ENCODE results near the gene KIFC3. TPM values are rescaled to one million over a fixed set of nuclear protein-coding genes. Genes with fewer than 3 reads are reported as not detected.
"Not testable (repeated sequence)": the region's sequence is repeated elsewhere in the genome, so short reads cannot be mapped to it uniquely, and the experiment has no call there.

KIFC3 gene
- polyA plus RNA-seq, 1 donor: 55.0 TPM

GRCh38 chr16:57723170-57723569 lies 79.1 kb downstream of the KIFC3 start:
- no peak for DNase-seq

DNA sequence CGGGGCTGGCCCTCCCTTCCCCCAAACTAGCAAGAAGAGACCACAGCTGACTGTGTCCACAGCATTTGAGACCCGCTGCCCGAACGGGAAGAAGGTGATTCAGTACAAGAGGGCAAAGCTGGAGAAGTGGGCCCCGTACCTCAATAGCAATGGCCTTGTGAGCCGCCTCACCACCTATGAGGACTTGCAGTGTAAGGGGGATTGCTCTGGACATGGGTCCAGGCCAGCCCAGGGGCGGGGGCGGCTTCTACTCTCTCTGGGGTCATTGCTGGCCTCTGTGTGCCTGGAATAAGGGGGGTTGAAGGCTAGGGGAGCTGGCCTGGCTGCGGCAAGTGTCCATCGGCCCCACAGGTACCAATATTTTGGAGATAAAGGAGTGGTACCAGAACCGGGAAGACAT lies 79.6 kb downstream of the KIFC3 start:
- DNase-seq: no peak

DNA sequence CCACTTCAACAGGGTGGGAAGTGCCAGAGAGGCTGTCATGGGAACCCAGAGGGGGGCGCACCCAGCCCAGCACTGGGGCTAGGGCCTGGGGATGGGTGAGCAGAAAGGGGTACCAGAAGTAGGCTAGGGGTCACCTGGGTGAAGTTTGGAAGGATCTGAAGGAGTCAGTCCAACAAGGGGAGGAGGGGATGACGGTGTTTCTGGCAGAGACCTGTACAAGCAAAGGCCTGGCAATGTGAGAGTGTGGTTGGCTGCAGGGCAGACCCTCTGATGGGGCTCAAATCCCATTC lies 80.1 kb downstream of the KIFC3 start:
- no peak for DNase-seq

DNA sequence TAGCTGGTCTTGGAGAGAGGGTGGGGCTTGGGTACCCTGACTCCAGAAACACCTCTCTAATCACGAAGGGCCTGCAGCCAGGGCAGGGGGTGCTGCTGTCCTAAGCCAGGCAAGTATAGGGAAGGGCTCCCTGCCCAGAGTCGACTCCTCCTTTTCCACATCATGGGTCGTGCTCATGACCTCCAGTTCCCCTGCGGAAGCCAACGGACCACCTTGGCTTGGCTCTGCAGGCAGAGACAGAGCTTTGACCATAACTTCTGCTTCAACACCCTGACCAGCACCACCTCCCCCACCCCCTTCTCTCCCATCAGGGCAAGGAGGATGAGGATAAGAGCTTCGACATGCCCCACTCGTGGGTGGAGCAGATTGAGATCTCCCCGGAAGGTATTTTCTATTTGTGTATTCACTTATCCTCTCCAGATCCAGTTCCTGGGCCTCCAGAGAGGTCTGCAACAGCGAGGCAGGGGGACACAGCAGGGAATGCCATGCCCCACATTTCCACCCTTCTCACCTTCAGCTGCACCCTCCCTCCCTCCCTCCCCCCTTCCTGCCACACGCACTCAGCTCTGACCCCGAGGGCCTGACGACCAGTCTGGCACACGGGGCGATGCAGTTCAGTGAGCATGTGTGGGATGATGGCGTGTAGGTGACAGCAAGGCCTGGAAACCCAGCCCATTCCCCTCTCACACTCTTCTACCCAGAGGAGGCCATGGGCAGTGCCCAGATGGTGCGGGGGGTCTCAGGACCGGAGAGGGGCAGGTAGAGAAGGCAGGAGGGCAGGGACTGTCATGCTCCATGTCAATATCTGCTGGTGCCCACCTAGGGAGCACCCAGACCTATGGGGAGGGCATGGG lies 80.7 kb downstream of the KIFC3 start:
- no peak for DNase-seq

DNA sequence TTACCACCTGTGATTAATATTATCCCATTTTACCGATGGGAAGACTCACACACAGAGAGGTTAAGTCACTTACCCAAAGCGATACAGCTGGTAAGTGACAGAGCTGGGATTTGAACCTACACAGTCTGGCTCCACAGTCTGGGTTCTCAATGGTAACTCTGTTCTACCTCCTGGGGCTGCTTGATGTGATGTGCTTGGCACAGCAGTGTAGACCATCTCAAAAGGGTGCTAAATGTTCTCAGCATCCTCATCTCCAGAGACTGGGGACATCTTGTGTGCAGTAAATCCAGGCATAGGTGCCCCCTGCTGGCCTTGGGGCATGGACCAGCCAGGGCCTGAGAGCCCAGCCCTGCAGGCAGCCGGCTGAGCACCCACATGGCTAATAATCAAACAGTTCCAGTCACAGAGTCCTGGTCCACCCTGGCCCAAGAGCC lies 82.1 kb downstream of the KIFC3 start:
- no peak for DNase-seq

DNA sequence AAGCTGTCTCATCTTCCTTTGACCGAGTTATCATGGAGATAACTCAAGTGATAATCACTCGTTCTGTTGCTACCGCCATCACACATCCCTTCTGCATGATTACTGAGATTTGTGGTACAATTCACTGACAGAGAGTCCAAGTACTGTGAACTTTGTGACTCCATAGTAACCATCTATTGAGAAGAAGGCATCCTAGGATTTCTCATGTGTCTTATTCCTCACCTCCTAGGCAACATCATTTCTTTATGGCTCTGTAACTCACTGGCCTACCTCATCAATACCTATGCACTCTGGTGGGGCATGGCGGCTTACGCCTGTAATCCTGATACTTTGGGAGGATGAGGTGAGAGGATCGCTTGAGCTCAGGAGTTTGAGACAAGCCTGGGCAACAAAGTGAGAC lies 88.2 kb downstream of the KIFC3 start:
- no peak for DNase-seq

DNA sequence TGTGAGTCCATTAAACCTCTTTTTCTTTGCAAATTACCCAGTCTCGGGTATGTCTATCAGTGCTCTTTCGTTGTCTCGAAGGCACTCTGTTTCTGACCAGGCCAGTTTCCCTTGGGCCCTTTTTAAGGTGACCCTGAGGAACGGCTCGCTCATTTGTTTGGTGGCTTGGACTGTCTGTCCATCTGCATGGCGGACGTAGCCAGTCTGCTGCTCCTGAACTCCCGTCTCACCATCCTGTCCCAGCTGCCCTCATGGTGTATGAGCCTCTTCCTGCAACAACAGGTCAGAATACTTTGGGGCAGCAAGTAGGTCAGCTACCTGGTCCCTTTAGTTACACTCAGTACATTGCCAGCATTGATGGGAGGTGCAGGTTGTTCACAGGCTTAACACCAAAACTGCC lies 88.7 kb downstream of the KIFC3 start:
- DNase-seq: no peak

DNA sequence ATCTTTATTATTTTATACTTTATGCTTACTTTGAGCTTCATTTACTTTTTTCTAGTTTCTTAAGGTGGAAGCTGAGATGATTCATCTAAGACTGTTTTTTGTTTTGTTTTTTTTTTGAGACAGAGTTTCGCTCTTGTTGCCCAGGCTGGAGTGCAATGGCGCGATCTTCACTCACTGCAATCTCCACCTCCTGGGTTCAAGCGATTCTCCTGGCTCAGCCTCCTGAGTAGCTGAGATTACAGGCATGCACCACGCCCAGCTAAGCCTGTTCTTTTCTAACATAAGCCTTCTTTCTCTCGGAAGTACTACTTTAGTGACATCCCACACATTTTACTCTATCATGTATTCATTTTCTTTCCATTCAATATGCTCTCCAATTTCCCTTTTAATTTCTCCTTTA lies 89.7 kb downstream of the KIFC3 start:
- DNase-seq: not testable (repeated sequence)

DNA sequence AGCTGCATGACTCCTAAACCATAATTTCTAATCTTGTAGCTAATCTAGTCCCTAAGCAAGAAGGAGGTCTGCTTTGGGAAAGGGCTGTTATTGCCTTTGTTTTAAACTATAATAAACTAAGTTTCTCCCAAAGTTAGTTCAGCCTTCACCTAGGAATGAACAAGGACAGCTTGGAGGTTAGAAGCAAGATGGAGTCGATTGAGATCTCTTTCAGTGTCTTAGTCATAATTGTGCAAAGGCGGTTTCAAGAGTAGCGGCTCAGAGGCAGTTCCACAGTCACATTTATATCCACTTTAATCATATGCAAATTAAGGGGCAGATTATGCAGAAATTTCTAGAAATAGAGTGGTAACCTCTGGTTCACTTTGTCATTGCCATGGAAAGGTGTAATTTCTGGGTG lies 90.3 kb downstream of the KIFC3 start:
- DNase-seq: no peak

DNA sequence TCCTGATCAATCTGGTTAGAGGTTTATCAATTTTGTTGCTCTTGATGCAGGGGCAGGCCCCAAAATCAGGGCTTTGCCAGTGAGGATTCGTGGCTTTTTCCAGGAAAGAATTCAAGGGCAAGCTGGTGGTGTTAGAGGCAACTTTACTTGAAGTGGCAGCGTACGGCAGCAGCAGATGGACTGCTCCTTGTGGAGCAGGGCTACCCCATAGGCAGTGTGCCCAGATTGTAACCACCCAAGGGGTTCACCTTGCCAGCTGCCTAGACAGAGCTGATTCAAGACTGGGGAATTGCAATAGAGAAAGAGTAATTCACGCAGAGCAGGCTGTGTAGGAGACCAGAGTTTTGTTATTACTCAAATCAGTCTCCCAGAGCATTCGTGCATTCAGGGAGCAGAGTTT lies 90.9 kb downstream of the KIFC3 start:
- DNase-seq: no peak

DNA sequence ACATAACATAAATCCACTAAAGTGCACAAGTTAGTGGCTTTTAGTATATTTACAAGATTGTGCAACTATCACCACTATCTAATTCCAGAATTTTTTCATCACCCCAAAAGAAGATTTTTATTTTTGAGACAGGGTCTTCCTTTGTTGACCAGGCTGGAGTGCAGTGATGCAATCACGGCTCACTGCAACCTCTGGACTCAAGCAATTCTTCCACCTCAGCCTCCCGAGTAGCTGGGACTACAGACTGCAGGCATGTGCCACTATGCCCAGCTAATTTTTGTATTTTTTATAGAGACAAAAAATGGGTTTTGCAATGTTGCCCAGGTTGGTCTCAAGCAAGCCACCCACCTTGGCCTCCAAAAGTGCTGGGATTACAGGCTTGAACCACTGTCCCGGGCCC lies 92.6 kb downstream of the KIFC3 start:
- no peak for DNase-seq

Other genes with a start within 250 kb of the KIFC3 start
- 74.1 TPM for gene ADGRG1, start 173.9 kb downstream of the KIFC3 start, polyA plus RNA-seq (ENCODE audit: insufficient read length)
- gene ADGRG3, start 134.2 kb downstream of the KIFC3 start, polyA plus RNA-seq (ENCODE audit: insufficient read length): 0.18 TPM
- gene DRC7, start 107.7 kb downstream of the KIFC3 start, polyA plus RNA-seq (ENCODE audit: insufficient read length): 3.4 TPM
- gene KATNB1, start 66.7 kb downstream of the KIFC3 start, polyA plus RNA-seq (ENCODE audit: insufficient read length): 21.3 TPM
- 0.02 TPM for gene CNGB1, start 168.6 kb upstream of the KIFC3 start, polyA plus RNA-seq (ENCODE audit: insufficient read length)
- gene ZNF319, start 198.2 kb upstream of the KIFC3 start, polyA plus RNA-seq (ENCODE audit: insufficient read length): 8.3 TPM
- 23.8 TPM for gene USB1, start 198.9 kb upstream of the KIFC3 start, polyA plus RNA-seq (ENCODE audit: insufficient read length)
- gene MMP15, start 223.3 kb upstream of the KIFC3 start, polyA plus RNA-seq (ENCODE audit: insufficient read length): 12.1 TPM

Data from left kidney (tissue), 2 donors.